CD4-positive, alpha-beta T cell treated with Interleukin-10 for 1 hour (primary cell): ENCODE results near the gene TANGO6.
"Not testable (repeated sequence)": the region's sequence is repeated elsewhere in the genome, so short reads cannot be mapped to it uniquely, and the experiment has no call there.

Experiments used
- DNase-seq: peaks from one replicate; pipeline ENCODE4 v3.0.0-alpha.2; 2020

TANGO6 gene

GRCh38 chr16:69017036-69017783 is 173.9 kb downstream of the TANGO6 start:
- DNase-seq: no peak

GRCh38 chr16:69019811-69020210 is 176.5 kb downstream of the TANGO6 start:
- no peak for DNase-seq

- DNase-seq: no peak
Measured at GRCh38 chr16:69029121-69029520, 185.8 kb downstream of the TANGO6 start.

- DNase-seq: no peak
Measured at GRCh38 chr16:69031877-69032301, 188.6 kb downstream of the TANGO6 start.

GRCh38 chr16:69033151-69033949 is 190.0 kb downstream of the TANGO6 start:
- no peak for DNase-seq

- no peak for DNase-seq
Measured at GRCh38 chr16:69035375-69035774, 192.0 kb downstream of the TANGO6 start.

- DNase-seq: no peak
Measured at GRCh38 chr16:69036399-69037091, 193.2 kb downstream of the TANGO6 start.

GRCh38 chr16:69037373-69038160 is 194.2 kb downstream of the TANGO6 start:
- no peak for DNase-seq

GRCh38 chr16:69039333-69039941 is 196.1 kb downstream of the TANGO6 start:
- no peak for DNase-seq

- DNase-seq: no peak
Measured at GRCh38 chr16:69040144-69040909, 197.0 kb downstream of the TANGO6 start.

- DNase-seq: no peak
Measured at GRCh38 chr16:69048328-69049120, 205.2 kb downstream of the TANGO6 start.

GRCh38 chr16:69049146-69049545 is 205.8 kb downstream of the TANGO6 start:
- DNase-seq: no peak

- DNase-seq: no peak
Measured at GRCh38 chr16:69049603-69050375, 206.5 kb downstream of the TANGO6 start.

- not testable (repeated sequence) for DNase-seq
Measured at GRCh38 chr16:69051517-69051830, 208.1 kb downstream of the TANGO6 start.

- no peak for DNase-seq
Measured at GRCh38 chr16:69055008-69055407, 211.7 kb downstream of the TANGO6 start.

GRCh38 chr16:69055980-69056379 is 212.6 kb downstream of the TANGO6 start:
- DNase-seq: no peak

GRCh38 chr16:69056421-69056820 is 213.1 kb downstream of the TANGO6 start:
- no peak for DNase-seq

- no peak for DNase-seq
Measured at GRCh38 chr16:69057400-69058378, 214.4 kb downstream of the TANGO6 start.

- not testable (repeated sequence) for DNase-seq
Measured at GRCh38 chr16:69063491-69063890, 220.2 kb downstream of the TANGO6 start.
